Left renal pelvis (tissue), 4 donors: ENCODE measurements around the gene NUP88. TPM values are rescaled to one million over a fixed set of nuclear protein-coding genes. Genes with fewer than 3 reads are reported as not detected.
"Not testable (repeated sequence)": the region's sequence is repeated elsewhere in the genome, so short reads cannot be mapped to it uniquely, and the experiment has no call there.

Experiments
- DNase-seq, 4 donors: peaks; one replicate each; pipeline ENCODE4 v3.0.0-alpha.2; 2013; ENCODE audit warnings: low read depth in 4 of 4, low spot score in 3 of 4
- polyA plus RNA-seq, 4 donors: library from polyadenylated mRNA; unstranded; fragments of 120-200 nt; gene quantifications; one replicate each; pipeline ENCODE4 v1.2.1, GENCODE V29; 2013; ENCODE audit not compliant: insufficient read length in 4 of 4

The NUP88 gene
- polyA plus RNA-seq, result 10 to 100 TPM; 40.6 to 77.7 (median 73.6) TPM

GRCh38 chr17:5419356-5419958 is at the start of gene NUP88:
NUP88 (minus strand) TSS chr17:5419662; CDS start chr17:5419650, 12 bp downstream.
- peak; percentile 95 to 98 (median 96) for DNase-seq

DNA sequence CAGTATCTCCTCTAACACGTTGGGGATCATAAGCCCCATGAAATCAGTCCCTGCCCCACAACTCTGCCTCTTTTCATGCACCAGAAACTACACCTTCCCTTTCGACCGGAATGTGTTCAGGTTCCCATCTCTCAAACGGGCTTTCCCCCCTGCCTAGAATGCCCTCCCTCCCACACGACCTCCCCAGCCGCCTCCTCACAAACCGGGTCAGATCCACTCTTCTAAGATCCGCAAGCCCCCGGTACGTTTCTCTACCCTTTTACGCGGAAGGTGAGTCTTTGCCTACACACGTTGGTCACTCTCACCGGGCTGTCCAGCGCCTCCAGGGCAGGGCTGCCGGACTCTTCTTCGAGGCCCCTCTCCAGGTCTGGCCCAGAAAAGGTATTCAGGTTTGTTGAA is 48.6 kb upstream of the NUP88 start:
- no peak for DNase-seq

GRCh38 chr17:5467416-5467815 is 48.0 kb upstream of the NUP88 start:
- no peak for DNase-seq

DNA sequence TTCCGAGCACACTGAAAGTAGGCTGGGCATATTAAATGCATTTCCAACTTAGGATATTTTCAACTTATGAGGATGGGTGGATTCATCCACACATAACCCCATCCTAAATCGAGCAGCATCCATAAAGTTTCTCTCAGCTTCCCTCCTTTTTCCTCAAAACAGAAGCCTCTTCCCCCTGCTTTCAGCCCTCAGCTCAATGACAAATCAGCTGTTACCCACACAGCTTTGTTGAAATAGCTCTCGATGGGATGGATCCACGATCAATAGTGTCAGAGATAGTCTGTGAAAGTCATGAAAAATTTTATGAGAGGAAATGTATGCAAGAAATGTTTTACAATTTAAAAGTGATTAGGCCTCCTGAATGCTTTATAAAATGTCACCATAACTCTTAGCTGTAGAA is 46.8 kb upstream of the NUP88 start:
- no peak for DNase-seq

DNA sequence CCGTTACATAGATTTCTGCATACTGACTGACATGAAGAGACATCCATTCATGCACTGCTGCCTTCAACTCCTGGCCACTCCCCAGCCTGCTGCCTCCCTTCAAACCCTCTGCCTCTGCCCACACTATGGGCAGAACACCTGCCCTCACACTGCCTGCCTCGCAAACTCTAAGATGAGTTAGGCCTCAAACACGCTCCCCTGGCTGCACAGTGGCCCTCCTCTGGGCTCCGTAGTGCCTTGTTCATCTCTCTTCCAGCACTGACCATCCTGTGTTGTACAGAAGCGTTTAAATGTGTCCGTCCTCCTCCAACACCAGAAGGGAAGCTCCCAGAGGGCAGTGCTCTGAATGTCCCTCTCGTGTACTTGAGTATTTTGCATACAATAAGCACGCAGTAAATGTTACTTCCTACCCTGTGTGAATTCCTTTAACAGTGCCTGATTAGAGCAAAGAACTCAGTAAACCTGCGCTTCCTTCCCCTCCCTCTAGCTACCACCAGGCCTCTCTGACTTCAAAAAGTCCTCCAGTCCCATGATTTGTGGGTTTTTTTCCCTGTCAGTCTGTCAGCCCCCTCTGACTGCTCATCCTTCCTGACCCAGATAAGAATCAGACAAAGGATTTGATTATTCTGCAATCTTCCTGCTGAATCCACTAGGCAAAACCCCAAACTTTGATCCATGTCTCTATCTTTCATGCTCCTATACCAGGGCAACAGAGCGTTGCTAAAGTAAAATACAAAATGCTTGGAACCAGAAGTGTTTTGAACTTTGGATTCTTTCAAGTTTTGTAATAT is 45.5 kb upstream of the NUP88 start:
- no peak for DNase-seq

DNA sequence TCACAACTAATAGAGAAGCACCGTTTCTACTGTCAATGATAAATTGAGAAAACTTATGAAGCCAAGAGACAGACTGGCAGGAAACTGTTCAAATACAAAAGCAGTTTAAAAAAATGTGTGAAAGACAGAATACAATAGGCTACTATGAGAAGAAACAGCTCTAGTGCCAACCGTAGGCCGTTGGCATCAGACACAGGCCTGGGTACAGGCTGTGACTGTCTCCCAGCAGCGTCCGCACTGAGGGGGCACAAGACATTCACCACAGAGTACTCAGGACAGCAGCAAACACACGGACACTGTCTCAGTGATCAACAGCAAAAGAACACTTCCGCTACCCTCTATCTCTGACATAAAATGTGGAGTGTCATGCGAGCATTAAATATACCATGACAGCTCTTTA is 27.3 kb upstream of the NUP88 start:
- no peak for DNase-seq

DNA sequence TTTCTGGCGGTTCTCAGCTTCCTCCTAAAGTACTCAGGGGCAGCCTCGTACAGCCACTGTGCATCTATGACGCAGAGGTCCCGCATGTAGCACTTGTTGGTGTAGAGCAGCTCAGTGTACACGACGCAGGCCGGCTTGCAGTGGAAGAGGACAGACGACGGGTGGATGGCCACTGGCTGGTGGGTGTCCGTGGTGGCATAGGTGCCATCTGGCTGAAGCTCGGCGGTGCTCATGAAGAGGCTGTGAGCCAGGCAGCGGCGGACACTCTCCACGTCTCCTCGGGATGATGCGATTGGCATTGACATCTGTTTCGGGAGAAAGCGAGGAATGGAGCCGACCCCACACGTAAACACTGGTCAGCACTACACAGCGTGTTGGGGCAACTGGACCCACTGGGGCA is 24.7 kb upstream of the NUP88 start:
- no peak for DNase-seq

DNA sequence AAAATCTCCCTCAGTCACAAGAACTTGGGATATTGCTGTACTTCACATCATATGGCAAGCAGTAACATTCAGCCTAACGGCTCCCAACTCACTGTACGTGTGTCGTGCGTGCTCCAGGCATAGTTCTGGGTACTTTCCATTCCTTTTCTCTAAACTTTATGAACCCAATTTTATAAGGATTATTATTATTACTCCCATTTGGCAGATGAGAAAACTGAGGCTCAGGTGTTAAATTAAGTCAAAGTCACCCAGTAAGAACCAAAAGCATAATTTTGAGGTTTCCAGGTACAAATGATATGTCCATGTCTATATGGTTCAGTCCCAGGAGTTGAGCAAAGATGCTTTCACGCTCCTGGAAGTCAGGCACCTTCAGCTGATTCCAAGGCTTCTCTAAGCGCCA is 24.3 kb upstream of the NUP88 start:
- no peak for DNase-seq

GRCh38 chr17:5439446-5439764 is 19.9 kb upstream of the NUP88 start:
- DNase-seq, result no peak

GRCh38 chr17:5438716-5439445 is 19.4 kb upstream of the NUP88 start, which contains the start of gene C1QBP:
C1QBP (minus strand) TSS chr17:5439155; CDS start chr17:5439073, 82 bp downstream.
- DNase-seq, result peak; percentile 75 to 87 (median 84)

- no peak for DNase-seq
Observed at GRCh38 chr17:5437721-5438317, 18.4 kb upstream of the NUP88 start.

DNA sequence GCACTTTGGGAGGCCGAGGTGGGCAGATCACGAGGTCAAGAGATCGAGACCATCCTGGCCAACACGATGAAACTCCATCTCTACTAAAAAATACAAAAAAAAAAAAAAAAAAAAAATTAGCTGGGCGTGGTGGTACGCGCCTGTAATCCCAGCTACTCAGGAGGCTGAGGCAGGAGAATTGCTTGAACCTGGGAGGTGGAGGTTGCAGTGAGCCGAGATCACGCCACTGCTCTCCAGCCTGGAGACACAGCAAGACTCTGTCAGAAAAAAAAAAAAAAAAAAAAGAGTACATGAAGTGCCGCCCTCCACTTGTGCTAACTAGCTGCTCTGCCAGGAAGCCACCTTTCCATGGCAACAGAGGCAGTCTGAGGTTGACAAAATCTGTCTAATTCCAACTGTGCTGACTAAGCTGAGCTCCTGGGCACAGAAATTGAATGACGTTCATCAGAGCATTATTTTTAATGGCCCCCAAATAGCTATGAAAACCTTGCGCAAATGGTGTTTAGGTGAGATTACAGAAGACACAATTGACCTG is 16.4 kb upstream of the NUP88 start:
- not testable (repeated sequence) for DNase-seq

DNA sequence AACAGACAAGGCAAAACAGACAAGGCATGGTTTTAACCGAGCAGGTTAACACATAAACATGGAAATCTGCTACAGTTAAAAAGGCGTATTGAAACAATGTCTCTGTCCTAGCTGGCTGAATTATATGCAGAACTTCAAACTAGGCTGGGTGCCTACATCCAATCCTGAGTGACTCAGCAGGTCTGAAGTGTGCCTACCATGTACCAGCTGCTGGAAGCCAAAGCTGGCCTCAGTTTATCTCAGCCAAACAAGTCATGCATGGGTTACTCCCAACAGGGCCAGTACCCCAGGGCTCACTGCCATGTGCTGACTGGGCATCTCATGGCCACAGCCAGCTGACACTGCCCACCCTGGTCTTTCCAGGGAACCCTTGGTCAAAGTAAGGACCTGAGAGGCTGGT is 15.5 kb upstream of the NUP88 start:
- DNase-seq, result no peak

DNA sequence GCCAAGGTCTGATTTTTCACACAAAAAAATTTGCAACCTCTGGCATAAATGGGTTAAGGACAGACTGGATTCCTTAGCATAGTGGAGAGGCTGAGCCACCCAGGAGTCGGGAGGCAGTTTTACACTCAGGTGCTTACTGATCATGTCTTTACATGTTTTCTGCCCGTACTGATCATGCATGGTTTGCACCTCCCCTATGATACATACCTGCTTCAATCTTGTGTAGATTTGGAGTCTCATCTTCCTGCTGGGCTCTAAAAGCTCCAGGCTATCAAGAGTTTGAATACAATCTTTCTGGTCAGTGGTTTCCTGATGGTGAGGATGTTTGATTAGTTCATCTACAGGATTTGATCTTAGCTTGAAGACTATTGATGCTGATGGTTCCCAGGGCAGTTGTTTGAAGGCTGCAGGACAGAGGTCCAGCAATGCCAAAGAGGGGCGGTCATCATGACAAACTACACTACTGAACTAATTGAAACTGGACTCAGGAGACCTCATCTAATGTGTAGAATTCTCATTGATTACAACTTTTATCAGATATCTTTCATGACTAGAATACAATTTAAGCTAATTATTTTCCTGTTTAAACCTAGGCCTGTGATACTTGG is 12.6 kb upstream of the NUP88 start:
- no peak for DNase-seq

GRCh38 chr17:5431234-5431633 is 11.8 kb upstream of the NUP88 start:
- DNase-seq, result not testable (repeated sequence)

DNA sequence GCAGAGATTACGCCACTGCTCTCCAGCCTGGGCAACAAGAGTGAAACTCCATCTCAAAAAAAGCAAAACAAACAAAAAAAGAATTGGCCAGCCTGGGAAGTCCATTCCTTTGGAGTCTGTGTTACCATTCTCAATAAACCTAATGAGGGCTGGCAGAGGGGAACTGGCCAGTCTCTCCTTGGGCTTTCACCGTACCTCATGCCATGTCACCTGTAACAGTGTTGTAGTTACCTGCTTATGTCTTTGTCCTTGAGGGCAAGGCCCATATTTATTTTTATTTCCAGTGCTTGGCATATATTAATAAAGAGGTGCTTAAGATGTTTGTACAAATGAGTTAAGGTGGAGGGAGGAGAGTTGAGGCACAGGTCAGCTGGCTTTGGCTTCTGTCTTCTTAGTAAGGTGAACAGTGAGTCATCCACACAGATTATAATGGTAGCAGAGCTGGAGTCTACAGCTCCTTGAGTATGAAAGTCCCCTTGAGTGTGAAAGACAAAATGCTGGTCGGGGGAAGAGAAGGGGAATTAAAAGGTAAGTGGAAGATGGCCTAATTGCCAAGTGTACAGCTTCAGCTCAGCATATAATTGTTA is 11.0 kb upstream of the NUP88 start:
- no peak for DNase-seq

- DNase-seq, result no peak
Observed at GRCh38 chr17:5429191-5429887, 9.9 kb upstream of the NUP88 start.

DNA sequence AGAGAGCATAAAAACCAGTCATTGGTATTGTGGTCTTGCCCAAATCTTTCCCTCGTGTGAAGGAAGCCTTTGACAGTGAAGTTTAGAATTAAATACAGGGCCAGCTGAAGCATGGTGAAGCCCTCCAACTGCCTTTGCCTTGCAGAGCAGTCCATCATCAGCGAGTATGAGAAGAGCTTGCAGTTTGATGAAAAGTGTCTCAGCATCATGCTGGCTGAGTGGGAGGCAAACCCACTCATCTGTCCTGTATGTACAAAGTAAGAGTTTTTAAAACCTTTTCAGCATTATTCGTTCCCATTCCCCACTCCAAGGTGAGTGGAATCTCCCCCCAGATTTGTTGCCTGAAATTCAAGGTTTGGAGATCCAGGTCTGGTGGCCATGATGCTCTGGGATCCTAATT is 6.4 kb upstream of the NUP88 start:
- no peak for DNase-seq

DNA sequence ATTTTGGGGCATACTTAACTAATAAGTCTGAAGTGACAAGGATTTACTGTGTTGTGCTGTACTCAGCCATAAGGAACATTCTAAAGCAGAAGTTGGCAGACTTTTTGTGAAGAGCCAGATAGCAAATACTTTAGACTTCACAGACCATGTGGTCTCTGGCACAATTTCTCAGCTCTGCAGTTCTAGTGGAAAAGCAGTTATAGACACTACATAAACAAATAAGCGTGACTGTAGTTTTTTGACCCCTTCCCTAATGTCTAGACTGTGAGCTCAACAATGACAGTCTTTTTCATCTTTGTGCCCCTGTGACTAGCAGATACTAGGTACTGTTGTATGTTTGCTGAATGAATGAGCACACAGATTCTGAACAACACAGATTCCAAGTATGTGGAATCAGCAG is 5.4 kb upstream of the NUP88 start:
- no peak for DNase-seq

GRCh38 chr17:5422505-5422904 is 3.0 kb upstream of the NUP88 start:
- no peak for DNase-seq
